ENCODE measurements around the gene FAM53C.

The FAM53C gene

DNA sequence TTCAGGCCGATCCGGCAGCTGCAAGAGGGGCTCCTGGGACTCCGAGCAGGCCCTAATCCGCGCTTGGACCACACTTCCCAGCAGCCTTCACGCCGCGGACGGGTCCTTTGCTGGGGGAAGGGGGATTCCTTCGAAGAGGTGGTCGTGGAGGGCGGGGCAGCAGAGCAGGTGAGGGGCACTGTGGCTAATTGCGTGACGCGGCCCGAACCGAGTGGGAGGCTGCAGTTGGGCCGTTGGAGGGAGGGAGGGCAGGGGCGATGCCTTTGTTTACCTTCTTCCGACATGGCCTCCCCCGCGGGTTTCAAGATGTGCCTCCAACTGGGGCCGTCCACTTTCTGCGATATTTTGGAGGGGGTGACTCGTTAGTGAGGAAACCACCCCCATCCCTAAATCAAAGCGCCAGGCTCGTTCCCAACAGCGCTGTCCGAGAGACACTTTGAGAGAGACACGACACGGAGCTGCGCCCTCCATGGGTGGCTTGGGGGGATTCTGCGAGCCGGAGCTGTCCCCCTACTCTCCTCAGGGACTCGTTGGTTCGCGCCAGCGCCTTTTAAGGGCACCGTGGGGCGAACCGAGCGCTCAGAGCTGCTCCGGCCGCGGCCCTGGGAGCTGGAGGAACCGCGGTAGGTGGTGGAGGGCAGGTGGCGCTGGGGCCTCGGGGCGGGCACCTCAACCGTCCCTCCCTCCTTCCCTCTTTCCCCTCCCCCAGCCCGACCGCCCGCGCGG lies at the start of gene FAM53C (continued):
- TF ChIP-seq REPIN1 (tag by site-specific recombination; IDR thresholded peaks at IDR 0.05; ENCODE audit: low read depth), result 0 out of 2 replicates have a peak, but pooled peaks have one; percentile 31
- TF ChIP-seq ZNF791 (tag by site-specific recombination; IDR thresholded peaks at IDR 0.05), result no peak
- TF ChIP-seq ZNF548 (tag by site-specific recombination; IDR thresholded peaks at IDR 0.05), result no peak
- peak; percentile 81 for TF ChIP-seq KLF16 (tag by site-specific recombination; IDR thresholded peaks at IDR 0.05)
- no peak for TF ChIP-seq ZNF623 (tag by site-specific recombination; IDR thresholded peaks at IDR 0.05)
- TF ChIP-seq ZNF600 (tag by site-specific recombination; IDR thresholded peaks at IDR 0.05), result peak; percentile 71; the same call in 1 of the 2 replicates
- no peak for TF ChIP-seq BCL11A (tag by site-specific recombination; IDR thresholded peaks at IDR 0.05; ENCODE audit: low read depth)
- no peak for TF ChIP-seq PRDM1 (tag by site-specific recombination; IDR thresholded peaks at IDR 0.05)
- peak; percentile 84 for TF ChIP-seq ZNF324 (tag by site-specific recombination; IDR thresholded peaks at IDR 0.05)
- TF ChIP-seq ZXDB (tag by site-specific recombination; IDR thresholded peaks at IDR 0.05), result peak; percentile 71
- TF ChIP-seq, protein P1, sequence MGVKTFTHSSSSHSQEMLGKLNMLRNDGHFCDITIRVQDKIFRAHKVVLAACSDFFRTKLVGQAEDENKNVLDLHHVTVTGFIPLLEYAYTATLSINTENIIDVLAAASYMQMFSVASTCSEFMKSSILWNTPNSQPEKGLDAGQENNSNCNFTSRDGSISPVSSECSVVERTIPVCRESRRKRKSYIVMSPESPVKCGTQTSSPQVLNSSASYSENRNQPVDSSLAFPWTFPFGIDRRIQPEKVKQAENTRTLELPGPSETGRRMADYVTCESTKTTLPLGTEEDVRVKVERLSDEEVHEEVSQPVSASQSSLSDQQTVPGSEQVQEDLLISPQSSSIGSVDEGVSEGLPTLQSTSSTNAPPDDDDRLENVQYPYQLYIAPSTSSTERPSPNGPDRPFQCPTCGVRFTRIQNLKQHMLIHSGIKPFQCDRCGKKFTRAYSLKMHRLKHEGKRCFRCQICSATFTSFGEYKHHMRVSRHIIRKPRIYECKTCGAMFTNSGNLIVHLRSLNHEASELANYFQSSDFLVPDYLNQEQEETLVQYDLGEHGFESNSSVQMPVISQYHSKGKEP (tag by site-specific recombination; IDR thresholded peaks at IDR 0.05), result no peak; the same call in 1 of the 2 replicates
- peak; percentile 72; the same call in 1 of the 2 replicates for TF ChIP-seq ZNF394 (tag by site-specific recombination; IDR thresholded peaks at IDR 0.05; ENCODE audit: borderline replicate concordance)
- TF ChIP-seq SP3 (tag by site-specific recombination; IDR thresholded peaks at IDR 0.05), result peak; percentile 68
- no peak for TF ChIP-seq ZIC2 (tag by site-specific recombination; IDR thresholded peaks at IDR 0.05)
- TF ChIP-seq ZNF558 (tag by site-specific recombination; IDR thresholded peaks at IDR 0.05), result no peak; the same call in 1 of the 2 replicates
- TF ChIP-seq ZNF621 (tag by site-specific recombination; IDR thresholded peaks at IDR 0.05), result no peak
- TF ChIP-seq, protein P2, sequence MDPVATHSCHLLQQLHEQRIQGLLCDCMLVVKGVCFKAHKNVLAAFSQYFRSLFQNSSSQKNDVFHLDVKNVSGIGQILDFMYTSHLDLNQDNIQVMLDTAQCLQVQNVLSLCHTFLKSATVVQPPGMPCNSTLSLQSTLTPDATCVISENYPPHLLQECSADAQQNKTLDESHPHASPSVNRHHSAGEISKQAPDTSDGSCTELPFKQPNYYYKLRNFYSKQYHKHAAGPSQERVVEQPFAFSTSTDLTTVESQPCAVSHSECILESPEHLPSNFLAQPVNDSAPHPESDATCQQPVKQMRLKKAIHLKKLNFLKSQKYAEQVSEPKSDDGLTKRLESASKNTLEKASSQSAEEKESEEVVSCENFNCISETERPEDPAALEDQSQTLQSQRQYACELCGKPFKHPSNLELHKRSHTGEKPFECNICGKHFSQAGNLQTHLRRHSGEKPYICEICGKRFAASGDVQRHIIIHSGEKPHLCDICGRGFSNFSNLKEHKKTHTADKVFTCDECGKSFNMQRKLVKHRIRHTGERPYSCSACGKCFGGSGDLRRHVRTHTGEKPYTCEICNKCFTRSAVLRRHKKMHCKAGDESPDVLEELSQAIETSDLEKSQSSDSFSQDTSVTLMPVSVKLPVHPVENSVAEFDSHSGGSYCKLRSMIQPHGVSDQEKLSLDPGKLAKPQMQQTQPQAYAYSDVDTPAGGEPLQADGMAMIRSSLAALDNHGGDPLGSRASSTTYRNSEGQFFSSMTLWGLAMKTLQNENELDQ (tag by site-specific recombination; IDR thresholded peaks at IDR 0.05; ENCODE audit: low read depth), result no peak
- TF ChIP-seq ZNF140 (tag by site-specific recombination; IDR thresholded peaks at IDR 0.05), result no peak
- no peak for TF ChIP-seq ZNF302 (tag by site-specific recombination; IDR thresholded peaks at IDR 0.05; ENCODE audit: low read depth)
- TF ChIP-seq HOXC10 (CRISPR knock-in tag; IDR thresholded peaks at IDR 0.05), result 0 out of 2 replicates have a peak, but pooled peaks have one; percentile 55
- no peak for TF ChIP-seq RBAK (tag by site-specific recombination; IDR thresholded peaks at IDR 0.05)
- TF ChIP-seq, protein P3, sequence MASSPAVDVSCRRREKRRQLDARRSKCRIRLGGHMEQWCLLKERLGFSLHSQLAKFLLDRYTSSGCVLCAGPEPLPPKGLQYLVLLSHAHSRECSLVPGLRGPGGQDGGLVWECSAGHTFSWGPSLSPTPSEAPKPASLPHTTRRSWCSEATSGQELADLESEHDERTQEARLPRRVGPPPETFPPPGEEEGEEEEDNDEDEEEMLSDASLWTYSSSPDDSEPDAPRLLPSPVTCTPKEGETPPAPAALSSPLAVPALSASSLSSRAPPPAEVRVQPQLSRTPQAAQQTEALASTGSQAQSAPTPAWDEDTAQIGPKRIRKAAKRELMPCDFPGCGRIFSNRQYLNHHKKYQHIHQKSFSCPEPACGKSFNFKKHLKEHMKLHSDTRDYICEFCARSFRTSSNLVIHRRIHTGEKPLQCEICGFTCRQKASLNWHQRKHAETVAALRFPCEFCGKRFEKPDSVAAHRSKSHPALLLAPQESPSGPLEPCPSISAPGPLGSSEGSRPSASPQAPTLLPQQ (tag by site-specific recombination; IDR thresholded peaks at IDR 0.05), result peak; percentile 63
- no peak for TF ChIP-seq GFI1B (tag by site-specific recombination; IDR thresholded peaks at IDR 0.05)
- TF ChIP-seq YY2 (tag by site-specific recombination; IDR thresholded peaks at IDR 0.05), result peak; percentile 59; the same call in 1 of the 2 replicates
- TF ChIP-seq ZNF416 (tag by site-specific recombination; IDR thresholded peaks at IDR 0.05), result no peak
- TF ChIP-seq, protein P4, sequence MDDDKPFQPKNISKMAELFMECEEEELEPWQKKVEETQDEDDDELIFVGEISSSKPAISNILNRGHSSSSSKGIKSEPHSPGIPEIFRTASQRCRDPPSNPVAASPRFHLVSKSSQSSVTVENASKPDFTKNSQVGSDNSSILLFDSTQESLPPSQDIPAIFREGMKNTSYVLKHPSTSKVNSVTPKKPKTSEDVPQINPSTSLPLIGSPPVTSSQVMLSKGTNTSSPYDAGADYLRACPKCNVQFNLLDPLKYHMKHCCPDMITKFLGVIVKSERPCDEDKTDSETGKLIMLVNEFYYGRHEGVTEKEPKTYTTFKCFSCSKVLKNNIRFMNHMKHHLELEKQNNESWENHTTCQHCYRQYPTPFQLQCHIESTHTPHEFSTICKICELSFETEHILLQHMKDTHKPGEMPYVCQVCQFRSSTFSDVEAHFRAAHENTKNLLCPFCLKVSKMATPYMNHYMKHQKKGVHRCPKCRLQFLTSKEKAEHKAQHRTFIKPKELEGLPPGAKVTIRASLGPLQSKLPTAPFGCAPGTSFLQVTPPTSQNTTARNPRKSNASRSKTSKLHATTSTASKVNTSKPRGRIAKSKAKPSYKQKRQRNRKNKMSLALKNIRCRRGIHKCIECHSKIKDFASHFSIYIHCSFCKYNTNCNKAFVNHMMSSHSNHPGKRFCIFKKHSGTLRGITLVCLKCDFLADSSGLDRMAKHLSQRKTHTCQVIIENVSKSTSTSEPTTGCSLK (tag by site-specific recombination; IDR thresholded peaks at IDR 0.05), result no peak
- peak; percentile 60; the same call in 1 of the 2 replicates for TF ChIP-seq KLF10 (tag by site-specific recombination; IDR thresholded peaks at IDR 0.05)
- no peak for TF ChIP-seq SETDB1 (IDR thresholded peaks at IDR 0.05; ENCODE audit: insufficient read length, low read length)
- no peak for TF ChIP-seq ZNF354C (tag by site-specific recombination; IDR thresholded peaks at IDR 0.05; ENCODE audit: borderline replicate concordance, low read depth)
- no peak for TF ChIP-seq EGR2 (tag by site-specific recombination; IDR thresholded peaks at IDR 0.05; ENCODE audit: low read depth)
- no peak for TF ChIP-seq ZFP3 (tag by site-specific recombination; IDR thresholded peaks at IDR 0.05; ENCODE audit: low read depth)
- TF ChIP-seq ZNF629 (tag by site-specific recombination; IDR thresholded peaks at IDR 0.05), result no peak
- TF ChIP-seq, protein P5, sequence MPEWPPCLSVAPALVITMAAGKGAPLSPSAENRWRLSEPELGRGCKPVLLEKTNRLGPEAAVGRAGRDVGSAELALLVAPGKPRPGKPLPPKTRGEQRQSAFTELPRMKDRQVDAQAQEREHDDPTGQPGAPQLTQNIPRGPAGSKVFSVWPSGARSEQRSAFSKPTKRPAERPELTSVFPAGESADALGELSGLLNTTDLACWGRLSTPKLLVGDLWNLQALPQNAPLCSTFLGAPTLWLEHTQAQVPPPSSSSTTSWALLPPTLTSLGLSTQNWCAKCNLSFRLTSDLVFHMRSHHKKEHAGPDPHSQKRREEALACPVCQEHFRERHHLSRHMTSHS (tag by site-specific recombination; IDR thresholded peaks at IDR 0.05), result peak; percentile 51; the same call in 1 of the 2 replicates
